Stomach (tissue), 9 donors: ENCODE data around the gene TENM4. TPM values are rescaled to one million over a fixed set of nuclear protein-coding genes. Genes with fewer than 3 reads are reported as not detected.

ENCODE experiments used
- DNase-seq, 2 donors: peaks; one replicate each; pipeline versions ENCODE4 v3.0.0 to v3.0.0-alpha.2; 2013 to 2019
- H3K27ac ChIP-seq, 5 donors: fragments of 200-600 bp in 4 of 5; sonication (generic) in 4 of 5; one replicate each; pipeline ENCODE4 v1.5.1; 2013 to 2019; ENCODE audit warnings: mild to moderate bottlenecking in 1 of 5, moderate library complexity in 1 of 5
- H3K27me3 ChIP-seq, 3 donors: fragments of 200-600 bp; sonication (generic); one replicate each; pipeline ENCODE4 v1.5.1; 2017 to 2019; ENCODE audit warnings: mixed run types in 1 of 3
- H3K36me3 ChIP-seq, 4 donors: fragments of 200-600 bp; sonication (generic); 1 replicate in 3 of 4; 2 replicates in 1 of 4; pipeline ENCODE4 v1.5.1; 2016 to 2019
- H3K4me1 ChIP-seq, 4 donors: fragments of 200-600 bp; sonication (generic); one replicate each; pipeline ENCODE4 v1.5.1; 2016 to 2019
- H3K4me3 ChIP-seq, 4 donors: fragments of 200-600 bp; sonication (generic) in 3 of 4; one replicate each; pipeline ENCODE4 v1.5.1; 2016 to 2019; ENCODE audit warnings: mild to moderate bottlenecking in 1 of 4
- H3K9me3 ChIP-seq, 4 donors: fragments of 200-600 bp; sonication (generic); one replicate each; pipeline ENCODE4 v1.5.1; 2016 to 2019
- EP300 ChIP-seq: sonication (generic); formaldehyde crosslinking; IDR thresholded peaks from one replicate; pipeline ENCODE4 v1.6.1; 2017; ENCODE audit warnings: antibody characterized with exemption
- POLR2A ChIP-seq, 4 donors: fragments of 450-650 bp; IDR thresholded peaks; one replicate each; pipeline ENCODE4 v1.6.1; 2016; ENCODE audit warnings: antibody characterized with exemption in 4 of 4, control low read depth in 2 of 4, mild to moderate bottlenecking in 1 of 4, moderate library complexity in 1 of 4
- POLR2AphosphoS5 ChIP-seq, 3 donors: sonication (generic); formaldehyde crosslinking; IDR thresholded peaks; one replicate each; pipeline ENCODE4 v1.6.1; 2016; ENCODE audit warnings: antibody characterized with exemption in 3 of 3
- WGBS, 5 donors: extraction: QIAGEN DNeasy Blood & Tissue Kit in 3 of 5; methylation state at CpG; one replicate each; pipeline versions ENCODE4 v1.1.5 to v1.1.7; 2013 to 2018; 5-methylcytosine and 5-hydroxymethylcytosine counted together
- intact Hi-C: fragments of 100-400 bp; cut with DNase I; formaldehyde crosslinking; loops from one replicate; pipeline ENCODE4 v1.15.1; 2023; ENCODE audit warnings: low total_unique reads
- polyA plus RNA-seq, 3 donors: library from polyadenylated mRNA; stranded (reverse); fragments of 200-250 nt; gene quantifications; one replicate each; pipeline ENCODE4 v1.2.3, GENCODE V29; 2013
- total RNA-seq, 5 donors: library from RNA; depleted of rRNA; stranded (reverse); fragments of >200 nt; gene quantifications; one replicate each; pipeline versions ENCODE4 v1.1.0 to v1.2.3, GENCODE V29; 2014 to 2016
- TF ChIP-seq, protein P1 (sequence below), 7 experiments: fragments of 450-650 bp in 4 of 7; fragments of 200-600 bp in 3 of 7; sonication (generic) in 3 of 7; IDR thresholded peaks; one replicate each; pipeline ENCODE4 v1.5.1; 2016 to 2019; ENCODE audit warnings: antibody characterized with exemption in 7 of 7, control low read depth in 2 of 7, mild to moderate bottlenecking in 1 of 7
- donor health status: healthy with polysubstance abuse.
- donor health status: Bipolar disorder and iron deficiency.
- donor health status: healthy.

TENM4 gene
- total and polyA plus RNA-seq, 8 donors: 0.06 to 13.2 (median 0.87) TPM; not detected in 1

DNA sequence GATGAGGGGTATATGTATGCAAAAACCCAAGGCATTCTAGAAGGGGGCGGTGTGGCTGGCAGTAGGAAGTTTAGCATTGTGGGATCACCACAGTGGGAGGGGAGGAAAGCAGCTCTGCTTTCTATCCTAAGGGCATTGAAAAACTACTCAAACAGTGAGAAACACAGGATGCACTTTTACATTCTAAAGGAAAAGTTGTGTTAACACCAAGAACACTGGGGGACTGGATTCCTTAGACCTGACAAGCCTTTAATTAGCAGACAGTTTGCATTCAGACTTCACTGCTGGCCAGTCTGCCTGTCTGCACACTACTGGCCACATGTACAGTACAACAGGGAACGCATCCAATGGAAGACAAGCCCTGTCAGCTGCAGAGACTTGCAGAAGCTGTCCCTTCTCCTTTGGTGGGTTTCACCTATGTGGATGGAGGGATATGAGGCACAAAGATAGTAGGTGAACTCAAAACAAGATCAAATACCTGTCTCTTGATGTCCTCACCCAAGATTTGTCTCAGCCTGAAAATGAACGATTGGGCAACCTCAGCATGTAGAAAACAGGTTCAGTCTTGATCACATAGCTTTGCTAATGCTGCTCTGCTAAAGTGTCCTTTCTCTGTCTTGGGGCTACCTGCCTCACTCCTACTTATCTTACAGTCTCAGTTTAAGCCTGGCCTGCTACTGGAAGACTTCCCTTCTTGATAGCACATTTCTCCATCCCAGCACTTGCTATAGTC, 64.8 kb downstream of the TENM4 start:
- no peak overlapping the region for H3K27ac ChIP-seq
- DNase-seq: no peak
- H3K27me3 ChIP-seq: no peaks in the 10 kb centered on the region
- H3K36me3 ChIP-seq: no peaks in the 10 kb centered on the region
- no peaks in the 10 kb centered on the region for H3K4me1 ChIP-seq
- 65 to 88% (median 77%) methylated on average over 3 of the region's 3 CpGs for WGBS, 5 donors
- peaks cover 0 to 7% (median 0%) of the 10 kb centered on the region in 4 donors for H3K9me3 ChIP-seq
- intact Hi-C loops: no loop called here
- TF ChIP-seq EP300: no peak
- TF ChIP-seq, protein P1, sequence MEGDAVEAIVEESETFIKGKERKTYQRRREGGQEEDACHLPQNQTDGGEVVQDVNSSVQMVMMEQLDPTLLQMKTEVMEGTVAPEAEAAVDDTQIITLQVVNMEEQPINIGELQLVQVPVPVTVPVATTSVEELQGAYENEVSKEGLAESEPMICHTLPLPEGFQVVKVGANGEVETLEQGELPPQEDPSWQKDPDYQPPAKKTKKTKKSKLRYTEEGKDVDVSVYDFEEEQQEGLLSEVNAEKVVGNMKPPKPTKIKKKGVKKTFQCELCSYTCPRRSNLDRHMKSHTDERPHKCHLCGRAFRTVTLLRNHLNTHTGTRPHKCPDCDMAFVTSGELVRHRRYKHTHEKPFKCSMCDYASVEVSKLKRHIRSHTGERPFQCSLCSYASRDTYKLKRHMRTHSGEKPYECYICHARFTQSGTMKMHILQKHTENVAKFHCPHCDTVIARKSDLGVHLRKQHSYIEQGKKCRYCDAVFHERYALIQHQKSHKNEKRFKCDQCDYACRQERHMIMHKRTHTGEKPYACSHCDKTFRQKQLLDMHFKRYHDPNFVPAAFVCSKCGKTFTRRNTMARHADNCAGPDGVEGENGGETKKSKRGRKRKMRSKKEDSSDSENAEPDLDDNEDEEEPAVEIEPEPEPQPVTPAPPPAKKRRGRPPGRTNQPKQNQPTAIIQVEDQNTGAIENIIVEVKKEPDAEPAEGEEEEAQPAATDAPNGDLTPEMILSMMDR (IDR thresholded peaks at IDR 0.05): no peak
- no peak for TF ChIP-seq POLR2AphosphoS5 (IDR thresholded peaks at IDR 0.05)
- no peak for TF ChIP-seq POLR2A (IDR thresholded peaks at IDR 0.05)
- no peak overlapping the region for H3K4me3 ChIP-seq

DNA sequence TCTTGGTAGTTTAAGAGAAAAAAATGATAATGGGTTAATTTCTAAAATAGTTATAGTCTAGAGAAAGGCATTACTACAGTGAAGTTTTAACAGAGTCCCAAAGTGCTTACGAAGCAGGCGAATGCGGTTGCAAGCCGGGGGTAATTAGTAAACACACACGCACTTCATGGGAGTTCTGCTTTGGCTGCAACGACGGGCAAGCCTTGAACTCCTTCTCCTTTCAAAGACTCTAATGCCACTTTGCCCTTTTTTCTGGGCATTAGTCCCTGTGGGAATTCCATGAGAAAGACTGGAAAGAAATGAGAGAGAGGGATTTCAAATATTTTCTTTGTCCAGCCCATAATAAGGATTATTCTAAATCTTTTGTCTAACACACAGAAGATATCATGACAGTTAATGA, 66.1 kb downstream of the TENM4 start:
- Histone ChIP-seq H3K4me1 (no peaks in the 10 kb centered on the region), H3K27me3 (no peaks in the 10 kb centered on the region), H3K4me3 (no peak overlapping the region), H3K9me3 (peaks cover 0 to 7% (median 0%) of the 10 kb centered on the region in 4 donors), H3K36me3 (no peaks in the 10 kb centered on the region), H3K27ac (no peak overlapping the region)
- WGBS, 5 donors: 68 to 80% (median 72%) methylated on average over 7 of the region's 7 CpGs
- intact Hi-C loops: no loop called here
- no peak for TF ChIP-seq POLR2A (IDR thresholded peaks at IDR 0.05)
- no peak for TF ChIP-seq POLR2AphosphoS5 (IDR thresholded peaks at IDR 0.05)
- no peak for TF ChIP-seq EP300
- TF ChIP-seq, protein P1 (IDR thresholded peaks at IDR 0.05): no peak
- no peak for DNase-seq

DNA sequence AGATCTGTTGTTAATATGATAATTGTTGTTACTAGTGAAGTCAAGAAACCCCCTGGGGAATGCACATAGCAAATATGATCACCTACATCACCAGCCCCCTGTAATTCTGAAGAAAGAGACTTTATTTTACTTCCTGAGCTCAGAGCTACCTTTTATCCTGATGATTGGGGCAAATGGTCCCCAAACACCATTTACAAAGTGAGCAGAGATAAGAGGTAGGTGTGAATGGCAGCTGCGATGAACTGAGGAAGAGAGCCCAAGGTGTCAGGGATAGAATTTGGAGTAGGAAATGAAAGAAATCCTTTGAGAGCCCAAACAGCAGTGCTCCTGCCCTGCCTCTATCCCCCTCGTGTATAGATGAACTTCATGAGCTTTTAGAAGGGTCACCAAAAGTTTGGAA, 69.1 kb downstream of the TENM4 start:
- DNase-seq: no peak
- no peak overlapping the region for H3K27ac ChIP-seq
- intact Hi-C loops: no loop called here
- H3K36me3 ChIP-seq: no peaks in the 10 kb centered on the region
- no peak overlapping the region for H3K4me3 ChIP-seq
- TF ChIP-seq, protein P1 (IDR thresholded peaks at IDR 0.05): no peak
- TF ChIP-seq EP300 (no peak), POLR2AphosphoS5 (IDR thresholded peaks at IDR 0.05) (no peak), POLR2A (IDR thresholded peaks at IDR 0.05) (no peak)
- 26 to 50% (median 37%) methylated on average over 2 of the region's 2 CpGs for WGBS, 5 donors
- no peaks in the 10 kb centered on the region for H3K4me1 ChIP-seq
- H3K9me3 ChIP-seq: peaks cover 0 to 2% (median 0%) of the 10 kb centered on the region in 4 donors
- H3K27me3 ChIP-seq: no peaks in the 10 kb centered on the region

DNA sequence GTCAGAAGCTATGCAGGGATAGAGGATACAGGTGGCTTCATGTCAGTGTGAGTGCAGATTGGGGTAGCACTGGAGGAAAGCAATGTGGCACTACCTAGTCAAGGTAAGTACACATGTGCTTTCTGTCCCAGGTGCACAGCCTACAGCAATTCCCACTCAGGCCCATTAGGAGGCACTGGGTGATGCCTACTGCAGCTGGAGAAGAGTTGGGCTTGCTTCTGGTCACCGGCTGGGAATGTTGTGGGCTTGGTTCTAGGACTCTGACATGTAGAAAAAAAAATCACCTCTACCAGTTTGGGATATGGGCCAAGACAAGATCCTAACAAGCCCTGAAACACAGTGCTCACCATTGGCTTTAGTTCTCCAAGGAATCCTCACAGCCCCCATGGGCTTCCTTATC, 69.7 kb downstream of the TENM4 start:
- H3K27me3 ChIP-seq: no peaks in the 10 kb centered on the region
- no peak overlapping the region for H3K27ac ChIP-seq
- 47 to 80% (median 53%) methylated on average over 1 of the region's 1 CpG for WGBS, 5 donors
- intact Hi-C loops: no loop called here
- DNase-seq: no peak
- H3K4me1 ChIP-seq: no peaks in the 10 kb centered on the region
- no peak for TF ChIP-seq EP300
- TF ChIP-seq POLR2A (IDR thresholded peaks at IDR 0.05): no peak
- TF ChIP-seq, protein P1 (IDR thresholded peaks at IDR 0.05): no peak
- TF ChIP-seq POLR2AphosphoS5 (IDR thresholded peaks at IDR 0.05): no peak
- H3K4me3 ChIP-seq: no peak overlapping the region
- H3K9me3 ChIP-seq: no peaks in the 10 kb centered on the region
- no peaks in the 10 kb centered on the region for H3K36me3 ChIP-seq
